GM18498 (cell line): ENCODE data around the gene FIS1.

Experiments
- ATAC-seq: cut with Tn5 transposase; IDR thresholded peaks from one replicate; pipeline ENCODE4 v1.9.1; 2021; ENCODE audit warnings: mild to moderate bottlenecking, moderate library complexity; ENCODE audit not compliant: unreplicated experiment

The FIS1 gene

DNA sequence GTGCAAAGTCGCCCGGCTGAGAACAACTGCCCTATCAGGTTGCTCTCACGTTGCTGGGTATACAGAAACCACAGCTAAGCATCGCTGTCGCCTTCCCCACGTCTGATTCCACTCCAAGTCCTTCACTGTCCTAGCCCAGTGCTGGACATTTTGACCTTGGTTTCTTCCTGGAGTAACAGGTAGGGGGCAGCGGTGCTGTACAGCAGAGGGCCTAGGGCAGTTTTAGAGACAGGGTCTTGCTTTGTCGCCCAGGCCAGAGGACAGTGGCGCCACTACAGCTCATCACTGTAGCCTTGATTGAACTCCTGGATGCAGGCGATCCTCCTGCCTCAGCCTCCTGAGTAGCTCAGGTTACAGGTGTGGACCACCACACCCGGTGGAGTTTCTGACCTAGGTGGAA is 9.8 kb downstream of the FIS1 start:
- ATAC-seq, result no peak

DNA sequence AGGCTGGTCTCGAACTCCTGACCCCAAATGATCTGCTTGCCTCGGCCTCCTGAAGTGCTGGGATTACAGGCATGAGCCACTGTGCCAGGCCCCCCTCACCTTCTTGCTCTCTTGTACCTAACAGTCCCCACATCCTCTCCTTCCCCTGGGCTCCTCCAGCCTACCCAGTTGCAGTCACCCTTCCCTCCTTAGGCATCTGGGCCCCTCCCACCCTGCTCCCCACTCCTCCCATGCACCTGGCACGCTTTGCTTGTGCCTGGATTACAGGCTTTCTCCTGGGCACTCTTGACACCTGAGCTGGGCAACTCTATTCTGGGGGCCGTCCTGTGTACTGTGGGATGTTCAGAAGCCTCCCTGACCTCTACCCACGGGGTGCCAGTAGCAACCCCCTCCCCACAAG is 10.2 kb downstream of the FIS1 start:
- no peak for ATAC-seq

DNA sequence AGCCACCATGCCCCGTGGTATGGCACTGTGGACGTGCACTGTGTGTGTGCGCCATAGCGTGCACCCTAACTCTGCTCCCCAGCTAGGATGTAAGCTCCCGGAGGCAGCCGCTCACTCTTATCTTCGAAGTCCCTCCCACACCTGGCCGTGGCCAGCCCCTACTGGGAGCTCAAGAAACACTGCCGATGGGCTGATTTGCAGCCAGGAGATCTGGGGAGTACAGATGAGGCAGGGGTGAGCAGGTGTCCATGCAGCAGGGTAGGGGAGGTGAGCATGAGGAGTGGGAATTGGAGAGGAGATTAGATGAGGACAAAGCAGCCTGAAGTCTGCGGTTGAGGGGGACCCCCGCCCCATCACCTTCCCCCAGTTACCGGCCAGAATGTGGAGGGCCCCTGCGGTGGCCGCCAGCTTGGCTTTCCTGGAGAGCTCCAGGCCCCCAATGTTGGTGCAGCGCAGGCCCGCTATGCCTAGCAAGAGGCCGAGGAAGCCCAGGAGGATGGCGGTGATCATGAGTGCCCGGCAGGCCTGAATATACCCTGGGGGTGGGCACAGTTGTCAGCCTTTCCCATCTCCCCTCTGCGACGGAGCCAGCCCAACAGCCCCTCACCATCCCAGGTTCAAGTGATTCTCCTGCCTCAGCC is 10.9 kb downstream of the FIS1 start:
- no peak for ATAC-seq

DNA sequence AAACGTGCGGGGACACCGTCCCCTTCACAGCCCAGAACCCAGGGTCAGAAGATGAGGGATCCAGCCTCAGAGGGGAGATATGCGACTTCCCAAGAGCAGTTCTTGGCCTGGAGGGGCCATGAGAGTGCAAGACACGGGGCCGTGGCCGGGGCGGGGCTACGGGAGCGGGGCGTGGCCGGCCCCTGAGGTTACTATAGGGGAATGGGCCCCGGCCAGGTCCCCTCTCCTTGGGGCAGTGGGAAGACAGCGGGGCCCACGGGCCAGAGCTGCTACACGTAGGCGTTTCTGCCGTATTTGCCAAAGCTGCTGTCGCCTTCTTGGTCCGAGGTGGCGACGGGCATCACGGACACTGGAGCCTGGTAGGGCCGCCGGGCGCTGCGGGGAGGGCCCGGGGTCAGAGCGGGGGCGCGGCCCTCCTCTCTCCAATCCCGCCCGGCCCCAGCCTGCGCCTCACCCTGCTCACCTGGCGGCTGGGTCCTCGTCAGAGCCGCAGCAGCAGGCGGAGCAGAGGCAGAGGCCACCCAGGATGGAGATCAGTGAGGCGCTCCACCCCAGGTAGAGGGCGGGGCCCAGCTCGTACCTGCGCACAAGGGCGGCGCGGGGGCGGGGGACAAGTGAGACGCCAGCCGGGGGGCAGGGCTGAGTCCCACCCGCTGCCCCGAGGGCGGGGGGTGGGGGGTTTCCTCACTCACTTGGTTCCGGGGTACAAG is 12.6 kb downstream of the FIS1 start:
- ATAC-seq, result no peak

DNA sequence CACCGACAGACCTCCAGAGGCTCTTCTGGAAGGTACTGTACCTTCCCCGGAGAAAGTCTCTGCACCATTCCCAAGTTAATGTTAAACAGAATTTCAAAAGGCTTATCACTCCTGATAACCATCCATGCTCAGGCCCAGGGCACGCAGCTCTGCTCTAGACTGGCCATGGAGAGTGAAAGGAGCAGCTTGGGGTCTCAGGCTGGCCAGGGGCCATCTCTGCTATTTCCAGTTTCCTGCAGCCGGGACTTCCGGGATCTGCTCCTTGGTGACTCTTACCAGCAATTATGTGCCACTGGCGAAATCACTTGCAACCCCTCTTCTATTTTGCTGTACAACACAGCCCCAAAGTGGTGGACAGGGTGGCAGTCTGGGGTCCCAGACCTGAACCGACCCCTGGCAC is 13.2 kb downstream of the FIS1 start:
- ATAC-seq, result no peak

DNA sequence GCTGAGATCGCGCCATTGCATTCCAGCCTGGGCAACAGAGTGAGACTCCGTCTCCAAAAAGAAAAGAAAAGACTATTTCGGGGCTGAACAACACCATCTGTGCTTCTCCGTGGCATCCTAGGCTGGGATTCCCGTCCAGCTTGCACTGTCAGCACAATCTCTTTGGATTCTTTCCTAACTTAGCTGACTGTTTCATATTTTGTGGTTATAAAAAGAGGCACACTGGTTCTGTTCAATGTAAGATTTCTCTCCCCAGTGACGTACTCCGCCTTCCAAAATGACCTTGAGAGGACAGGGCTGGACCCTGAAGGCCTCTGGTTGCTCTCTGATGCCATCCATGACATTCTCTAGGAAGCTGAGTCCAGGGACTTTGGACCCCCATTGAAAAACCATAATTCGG is 18.2 kb downstream of the FIS1 start:
- ATAC-seq, result no peak

DNA sequence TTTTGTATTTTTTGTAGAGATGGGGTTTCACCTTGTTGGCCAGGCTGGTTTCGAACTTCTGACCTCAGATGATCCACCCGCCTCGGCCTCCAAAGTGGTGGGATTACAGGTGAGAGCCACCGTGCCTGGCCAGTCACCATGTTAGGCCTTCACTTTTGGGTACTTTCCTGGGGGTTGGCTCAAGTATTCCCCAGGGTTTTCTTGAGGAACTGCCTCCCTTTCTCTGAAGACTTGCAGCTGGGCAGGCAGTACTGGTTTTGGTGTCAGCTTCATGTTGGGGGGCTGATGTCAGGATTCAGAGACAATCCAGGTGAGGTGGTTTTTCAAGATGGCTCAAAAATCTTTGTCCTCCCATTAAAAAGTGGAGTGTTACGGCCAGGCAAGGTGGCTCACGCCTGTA is 19.2 kb downstream of the FIS1 start:
- ATAC-seq, result no peak

DNA sequence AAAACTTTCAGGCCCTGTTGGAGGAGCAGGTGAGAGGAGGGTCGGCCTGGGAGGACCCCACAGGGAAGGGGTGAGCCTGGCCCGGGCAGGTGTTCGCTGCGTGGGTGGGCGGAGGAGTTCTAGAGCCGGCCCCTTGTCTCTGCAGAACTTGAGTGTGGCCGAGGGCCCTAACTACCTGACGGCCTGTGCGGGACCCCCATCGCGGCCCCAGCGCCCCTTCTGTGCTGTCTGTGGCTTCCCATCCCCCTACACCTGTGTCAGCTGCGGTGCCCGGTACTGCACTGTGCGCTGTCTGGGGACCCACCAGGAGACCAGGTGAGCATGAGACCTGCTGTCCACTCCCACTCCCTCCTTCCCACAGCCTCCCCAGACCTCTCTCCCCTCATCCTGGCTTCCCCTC is 21.4 kb downstream of the FIS1 start:
- ATAC-seq, result no peak

DNA sequence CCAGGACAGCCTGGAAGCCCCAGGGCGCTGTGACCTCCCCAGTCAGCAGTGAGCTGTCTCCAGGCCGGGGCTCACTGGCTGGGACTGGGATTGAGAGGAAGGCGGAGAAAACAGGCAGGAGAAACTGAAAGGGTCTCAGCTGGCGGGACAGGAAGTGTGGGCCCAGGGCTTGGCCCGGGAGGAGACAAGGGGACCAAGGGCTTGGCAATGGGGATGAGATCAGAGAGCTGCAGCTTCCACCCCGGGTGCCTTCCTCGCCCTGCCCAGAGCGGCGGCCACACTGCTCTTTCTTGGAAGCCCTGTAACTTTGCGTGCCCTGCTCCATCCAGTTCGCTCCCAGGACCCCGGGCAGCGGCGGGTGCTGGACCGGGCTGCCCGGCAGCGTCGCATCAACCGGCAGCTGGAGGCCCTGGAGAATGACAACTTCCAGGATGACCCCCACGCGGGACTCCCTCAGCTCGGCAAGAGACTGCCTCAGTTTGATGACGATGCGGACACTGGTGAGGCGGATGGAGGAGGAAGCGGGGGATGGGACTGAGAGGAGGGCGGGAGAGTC is 22.5 kb downstream of the FIS1 start:
- ATAC-seq, result no peak

DNA sequence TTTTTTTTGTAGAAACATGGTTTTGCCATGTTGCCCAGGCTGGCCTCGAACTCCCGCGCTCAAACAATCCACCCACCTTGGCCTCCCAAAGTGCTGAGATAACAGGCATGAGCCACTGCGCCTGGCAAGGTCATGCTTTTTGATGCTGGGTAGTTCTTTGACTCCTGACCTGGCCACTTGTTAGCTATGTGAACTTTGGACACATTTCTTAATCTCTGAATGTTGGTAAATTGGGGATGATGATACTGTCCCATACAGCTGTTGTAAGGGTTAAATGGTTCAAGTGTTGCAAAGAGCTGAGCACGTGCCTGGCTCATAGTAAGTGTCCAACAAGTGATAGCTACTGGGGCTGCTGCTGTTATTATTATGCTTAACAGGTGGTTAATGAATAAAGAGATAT is 24.6 kb downstream of the FIS1 start:
- ATAC-seq, result no peak

DNA sequence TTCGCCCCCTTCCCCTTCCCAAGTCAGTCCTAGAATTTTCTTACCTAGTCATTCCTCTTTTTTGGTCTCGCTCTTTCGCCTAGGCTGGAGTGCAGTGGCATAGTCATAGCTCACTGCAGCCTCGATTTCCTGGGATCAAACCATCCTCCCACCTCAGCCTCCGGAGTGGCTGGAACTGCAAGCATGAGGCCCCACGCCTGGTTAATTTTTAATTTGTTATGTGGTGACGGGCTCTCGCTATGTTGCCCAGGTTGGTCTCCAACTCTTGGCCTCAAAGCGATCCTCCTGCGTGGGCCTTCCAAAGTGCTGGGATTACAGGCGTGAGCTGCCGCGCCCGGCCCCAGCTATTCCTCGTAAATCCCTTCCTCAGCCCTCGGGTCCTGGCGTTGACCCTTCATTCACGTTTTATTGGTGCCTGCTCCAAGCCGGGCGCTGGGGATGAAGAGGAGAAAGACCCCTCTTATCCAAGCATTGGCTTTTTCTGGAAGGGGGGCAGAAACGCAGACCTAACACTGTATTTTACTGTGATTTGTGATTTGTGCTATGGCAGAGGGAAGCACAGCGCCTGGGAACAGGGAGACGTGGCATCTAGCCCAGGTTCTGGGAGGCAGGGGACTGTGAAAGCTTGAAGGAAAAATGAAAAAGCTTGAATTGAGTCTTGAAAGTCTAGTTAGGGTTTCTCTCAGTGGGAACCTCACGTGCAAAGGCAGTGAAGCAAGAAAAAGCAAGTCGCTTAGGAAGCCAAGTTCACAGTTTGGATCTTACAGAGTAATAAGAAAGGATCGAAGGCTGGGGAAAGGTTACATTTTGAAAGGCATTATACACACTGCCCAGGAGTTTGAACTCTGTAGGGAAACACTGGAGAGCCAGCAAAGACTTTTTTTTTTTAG is 26.4 kb downstream of the FIS1 start:
- ATAC-seq, result peak; percentile 16

DNA sequence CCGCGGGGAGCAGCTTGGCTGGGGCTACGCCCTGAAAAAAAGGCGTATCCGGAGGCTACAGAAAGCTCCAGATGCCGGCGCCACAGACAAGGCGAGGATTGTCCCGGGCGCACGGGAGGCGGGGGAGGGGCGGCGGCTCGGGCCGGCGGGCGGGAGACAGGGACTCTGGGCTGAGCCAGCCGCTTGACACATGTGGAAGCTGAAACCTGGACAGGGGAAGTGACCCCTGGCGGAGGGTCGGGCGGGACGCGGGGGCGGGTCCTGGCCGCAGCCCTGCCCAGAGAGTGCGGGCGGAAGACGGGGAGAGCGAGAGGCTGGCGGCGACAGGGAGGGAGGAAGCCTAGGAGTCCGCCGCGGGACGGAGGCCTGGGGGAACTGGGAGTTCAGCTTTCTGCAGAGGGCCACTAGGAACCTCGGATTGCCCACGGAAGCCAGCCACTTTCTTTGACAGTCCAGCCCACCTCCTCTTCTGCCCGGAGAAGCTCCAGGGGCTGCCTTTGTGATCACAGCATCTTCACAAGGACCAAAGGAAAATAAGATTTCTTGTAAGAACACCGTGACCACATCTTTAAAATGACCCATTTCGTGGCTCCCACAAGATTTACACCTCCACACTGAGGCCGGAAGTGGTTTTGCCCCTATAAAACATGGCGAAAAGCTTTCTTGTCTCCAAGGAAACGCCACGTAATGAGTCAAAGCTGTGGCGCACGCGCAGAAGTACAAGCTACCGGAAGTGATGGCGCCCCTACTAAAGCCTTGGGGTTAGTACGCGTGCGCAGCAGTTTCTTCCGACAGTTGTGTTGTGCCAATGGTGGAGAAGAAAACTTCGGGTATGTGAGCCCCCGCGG is 27.3 kb downstream of the FIS1 start, which contains the start of the genes PLOD3 and ZNHIT1:
PLOD3 (minus strand) TSS at position 194 of the 848 bp plus-strand sequence. CDS start 307 bp downstream, outside the sequence.
ZNHIT1 (plus strand) TSS at position 778 of the 848 bp plus-strand sequence; CDS start at position 809, 31 bp downstream.
- peak; percentile 70 for ATAC-seq

DNA sequence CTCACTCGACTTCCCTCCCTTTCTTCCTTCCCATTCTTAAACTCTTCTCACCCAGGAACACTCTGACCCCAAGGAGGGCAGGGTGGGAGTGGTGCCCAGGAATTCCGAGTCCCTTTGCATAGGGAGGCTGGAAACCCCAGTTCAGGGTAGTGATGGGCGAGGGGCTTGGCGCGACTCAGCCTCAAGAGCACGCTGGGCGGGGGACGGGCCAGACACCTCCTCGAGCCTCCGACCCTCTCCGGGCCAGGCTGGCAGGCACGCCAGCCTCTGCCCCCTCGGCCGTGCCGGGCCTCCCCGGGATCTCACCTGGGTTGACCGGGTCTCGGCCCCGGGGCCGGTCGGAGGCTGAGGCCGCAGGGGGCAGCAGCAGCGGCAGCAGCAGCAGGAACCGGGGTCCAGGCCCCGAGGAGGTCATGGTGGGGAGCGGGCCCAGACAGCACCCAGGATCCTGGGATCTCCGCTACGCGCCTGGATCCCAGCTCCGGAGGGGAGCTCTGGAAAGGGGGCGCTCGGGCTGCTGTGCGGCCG is 28.0 kb downstream of the FIS1 start:
- ATAC-seq, result peak; percentile 29

DNA sequence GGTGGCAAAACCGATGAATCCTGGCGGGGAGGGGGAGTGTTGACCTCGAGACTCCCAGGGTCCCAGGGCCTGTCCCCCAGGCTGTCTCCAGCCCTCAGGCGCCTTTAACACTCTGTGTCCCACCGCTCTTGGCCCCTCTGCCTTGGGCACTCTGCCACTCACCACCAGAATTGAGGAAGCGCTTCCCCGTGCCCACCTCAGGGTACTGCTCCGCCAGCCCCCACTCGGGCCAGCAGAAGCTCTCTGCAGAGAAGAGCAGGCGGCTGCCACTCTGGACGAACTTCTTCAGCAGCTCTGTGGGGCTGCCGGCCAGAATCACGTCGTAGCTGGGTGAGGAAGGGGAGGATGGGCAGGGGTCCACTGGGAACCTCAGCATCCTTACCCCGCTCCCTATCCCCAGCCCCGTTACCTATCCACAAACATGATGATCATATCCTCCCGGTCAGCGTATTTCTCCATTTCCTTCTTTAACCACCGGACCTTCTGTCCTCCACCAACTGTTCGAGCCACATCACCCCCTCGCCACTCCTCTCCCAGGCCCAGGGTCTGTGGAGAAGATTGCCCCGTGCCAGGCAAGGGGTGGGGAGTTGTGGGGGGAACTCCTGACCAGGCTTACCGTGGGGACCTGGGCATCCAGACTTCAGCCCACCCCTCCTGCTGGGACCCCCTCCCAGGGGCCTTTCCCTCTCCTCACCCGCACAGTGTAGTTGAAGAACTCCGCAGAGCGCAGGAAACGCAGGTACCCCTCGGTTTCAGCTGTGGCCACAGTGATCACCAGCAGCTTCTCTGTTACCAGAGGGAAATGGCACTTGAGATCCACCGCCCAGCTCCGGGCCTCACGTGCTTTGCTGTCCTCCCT is 28.7 kb downstream of the FIS1 start:
- no peak for ATAC-seq

DNA sequence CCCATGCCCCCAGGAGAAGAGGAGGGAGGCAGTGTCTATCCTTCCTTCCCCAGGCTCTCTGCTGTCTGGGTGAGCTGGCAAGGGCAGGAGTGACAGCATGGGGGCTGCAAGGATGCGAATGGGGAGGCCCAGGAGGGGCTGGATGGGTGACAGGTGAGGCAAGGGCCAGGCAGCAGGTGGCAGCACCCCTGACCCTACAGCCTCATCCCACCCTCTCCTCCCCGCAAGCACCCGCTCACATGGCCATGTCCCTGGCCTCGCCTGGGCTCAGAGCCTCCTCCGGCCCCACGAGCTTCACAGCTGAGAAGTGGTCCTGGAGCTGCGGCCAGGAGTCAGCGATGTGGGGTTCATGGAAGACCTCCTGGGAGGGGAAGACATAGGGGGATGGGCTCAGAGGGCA is 32.9 kb downstream of the FIS1 start:
- no peak for ATAC-seq

DNA sequence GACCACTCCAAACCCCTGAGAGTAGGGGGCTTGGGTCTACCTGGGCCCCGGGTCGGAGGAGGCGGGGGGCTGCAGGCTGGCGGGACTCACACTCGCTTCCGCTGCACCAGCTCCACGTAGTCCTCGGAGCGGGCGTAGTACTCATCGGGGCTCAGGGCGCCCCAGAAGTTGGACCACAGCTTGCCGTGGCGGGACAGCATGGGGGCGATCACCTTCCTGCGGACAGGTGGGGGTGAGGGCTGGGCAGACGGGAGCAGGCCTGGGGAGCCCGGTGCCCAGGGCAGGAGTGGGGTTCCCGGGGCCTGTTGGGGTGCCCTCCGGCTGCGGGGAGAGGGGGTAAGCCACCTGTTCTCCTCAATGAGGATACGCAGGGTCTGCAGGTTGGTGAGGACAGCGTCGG is 33.4 kb downstream of the FIS1 start:
- no peak for ATAC-seq

DNA sequence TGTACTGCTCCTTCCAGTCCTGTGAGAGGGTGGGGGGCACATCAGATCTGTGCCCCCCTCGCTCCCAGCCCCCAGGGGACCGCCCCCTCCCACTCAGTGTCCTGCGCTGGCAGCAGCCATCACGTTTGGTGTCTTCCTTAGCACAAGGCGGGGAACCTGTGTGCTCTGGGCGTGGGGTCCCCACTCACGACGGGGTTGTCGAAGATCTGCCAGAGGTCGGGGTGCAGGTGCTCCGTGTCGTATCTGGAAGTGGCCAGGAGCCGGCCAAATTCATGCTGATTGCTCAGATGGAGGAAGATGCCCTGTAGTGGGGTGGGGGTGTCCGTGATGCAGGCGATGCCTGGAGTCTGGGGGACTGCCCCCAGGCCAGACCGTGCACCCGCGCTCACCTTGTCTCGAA is 34.7 kb downstream of the FIS1 start:
- no peak for ATAC-seq

DNA sequence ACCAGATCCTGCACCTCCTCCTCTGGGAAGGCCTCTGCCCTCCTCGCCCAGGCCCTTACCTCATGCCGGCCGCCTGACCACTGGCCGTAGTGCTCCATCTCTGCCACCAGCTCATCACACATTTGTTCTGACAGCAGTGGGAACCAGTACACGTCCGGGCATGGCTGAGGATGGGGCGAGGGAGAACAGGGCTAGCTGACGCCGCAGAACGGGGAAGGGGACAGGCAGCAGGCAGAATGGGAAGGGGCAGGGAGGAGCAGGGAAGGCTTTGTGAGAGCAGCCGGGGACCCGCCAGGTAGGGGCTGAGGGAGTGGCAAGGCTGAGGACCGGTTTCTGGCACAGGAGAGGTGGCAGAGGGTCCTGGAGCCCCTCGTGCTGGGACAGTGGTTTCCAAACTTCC is 36.1 kb downstream of the FIS1 start:
- ATAC-seq, result no peak

DNA sequence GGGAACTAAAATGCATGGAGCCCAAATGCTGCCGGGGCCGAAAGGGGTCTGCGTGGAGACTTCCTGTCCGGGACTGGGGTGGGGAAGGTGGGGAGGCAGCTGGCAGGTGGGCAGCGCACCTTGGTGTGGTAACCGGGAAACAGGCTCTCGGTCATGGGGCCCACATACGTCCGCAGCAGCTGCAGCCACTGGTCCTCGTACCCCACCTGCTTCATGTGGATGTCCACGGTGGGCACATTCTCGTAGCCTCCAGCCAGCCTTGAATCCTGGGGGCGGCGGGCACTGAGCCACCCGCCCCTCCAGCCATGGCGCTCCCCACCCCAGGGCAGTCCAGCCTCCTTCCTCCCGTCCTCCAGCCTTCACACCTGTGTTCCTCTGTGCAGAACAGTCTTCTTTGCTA is 37.4 kb downstream of the FIS1 start:
- no peak for ATAC-seq
